ENCODE results near the gene ACSM5.

ACSM5 gene, protein sequence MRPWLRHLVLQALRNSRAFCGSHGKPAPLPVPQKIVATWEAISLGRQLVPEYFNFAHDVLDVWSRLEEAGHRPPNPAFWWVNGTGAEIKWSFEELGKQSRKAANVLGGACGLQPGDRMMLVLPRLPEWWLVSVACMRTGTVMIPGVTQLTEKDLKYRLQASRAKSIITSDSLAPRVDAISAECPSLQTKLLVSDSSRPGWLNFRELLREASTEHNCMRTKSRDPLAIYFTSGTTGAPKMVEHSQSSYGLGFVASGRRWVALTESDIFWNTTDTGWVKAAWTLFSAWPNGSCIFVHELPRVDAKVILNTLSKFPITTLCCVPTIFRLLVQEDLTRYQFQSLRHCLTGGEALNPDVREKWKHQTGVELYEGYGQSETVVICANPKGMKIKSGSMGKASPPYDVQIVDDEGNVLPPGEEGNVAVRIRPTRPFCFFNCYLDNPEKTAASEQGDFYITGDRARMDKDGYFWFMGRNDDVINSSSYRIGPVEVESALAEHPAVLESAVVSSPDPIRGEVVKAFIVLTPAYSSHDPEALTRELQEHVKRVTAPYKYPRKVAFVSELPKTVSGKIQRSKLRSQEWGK

DNA sequence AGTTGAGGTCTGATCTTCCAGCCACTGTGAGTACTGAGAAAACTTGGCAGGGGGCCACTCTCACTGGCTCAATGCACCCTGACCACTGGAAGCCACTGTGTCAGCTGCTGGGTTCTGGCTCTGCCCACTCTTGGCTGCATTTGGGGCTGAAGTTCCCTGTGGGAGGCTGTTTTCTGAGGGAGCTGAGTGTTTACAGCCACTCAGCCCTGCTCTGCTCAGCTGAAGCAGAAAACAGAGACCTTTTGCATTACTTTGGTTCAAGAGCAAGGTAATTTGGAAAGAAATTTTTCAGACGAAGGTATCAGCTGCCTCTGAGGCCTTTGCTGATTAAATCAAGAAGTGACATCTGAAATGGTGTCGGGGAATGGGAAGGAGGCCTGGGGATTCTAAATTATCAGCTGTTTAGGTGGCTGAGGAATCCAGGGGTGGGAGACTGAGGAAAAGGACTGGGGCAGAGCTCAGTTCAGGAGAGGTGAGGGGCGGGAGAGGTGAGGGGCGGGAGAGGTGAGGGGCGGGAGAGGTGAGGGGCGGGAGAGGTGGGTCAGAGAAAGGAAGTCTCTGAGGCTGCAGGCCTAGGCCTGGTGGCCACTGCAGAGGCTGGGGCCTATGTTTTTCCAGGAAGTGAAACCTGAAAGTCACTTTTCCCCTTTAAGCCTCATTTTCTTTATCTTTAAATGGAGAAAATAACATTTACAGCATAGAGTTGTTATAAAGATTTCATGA lies at the start of gene ACSM5:
Gene ACSM5 (plus strand): TSS at position 137 of the 723 bp plus-strand sequence. CDS start 1,951 bp downstream, outside the sequence.
- no peak for DNase-seq (ENCODE audit: low read depth)

DNA sequence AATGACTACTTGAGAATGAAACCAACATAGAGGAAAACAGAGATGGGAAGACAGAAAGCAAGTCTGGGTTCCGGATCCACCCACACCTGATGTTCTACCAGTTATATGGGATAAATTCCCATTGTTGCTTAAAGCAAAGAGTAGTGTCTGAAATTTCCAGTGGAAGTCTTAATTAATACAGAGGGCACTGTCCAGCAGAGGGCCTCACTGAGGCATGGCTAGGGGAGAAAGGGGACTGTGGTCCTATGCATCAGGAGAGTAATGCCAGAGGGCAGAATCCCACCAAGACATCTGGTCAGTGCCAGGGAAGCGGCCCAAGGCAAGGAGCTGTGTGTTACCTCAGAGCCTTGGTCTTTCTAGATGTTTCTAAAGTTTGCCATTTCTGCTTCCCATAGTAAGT lies 49.3 kb upstream of the ACSM5 start:
- no peak for DNase-seq (ENCODE audit: low read depth)

DNA sequence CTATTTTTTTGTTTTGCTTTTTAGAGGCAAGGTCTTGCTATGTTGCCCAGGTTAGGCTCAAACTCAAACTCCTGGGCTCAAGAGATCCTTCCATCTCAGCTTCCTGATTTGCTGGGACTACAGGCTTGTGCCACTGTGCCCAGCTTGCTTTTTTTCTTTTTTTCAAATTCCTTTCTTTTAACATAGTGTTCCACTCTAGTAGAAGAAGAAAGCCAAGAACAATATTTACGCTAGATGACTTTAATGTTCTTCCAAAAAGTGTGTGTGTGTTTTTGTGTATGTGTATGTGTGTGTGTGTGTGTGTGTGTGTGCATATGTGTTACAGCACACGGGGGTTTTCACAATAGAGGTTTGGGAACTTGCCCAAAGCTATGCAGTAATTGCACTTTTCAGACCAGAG lies 46.1 kb upstream of the ACSM5 start:
- no peak for DNase-seq (ENCODE audit: low read depth)

DNA sequence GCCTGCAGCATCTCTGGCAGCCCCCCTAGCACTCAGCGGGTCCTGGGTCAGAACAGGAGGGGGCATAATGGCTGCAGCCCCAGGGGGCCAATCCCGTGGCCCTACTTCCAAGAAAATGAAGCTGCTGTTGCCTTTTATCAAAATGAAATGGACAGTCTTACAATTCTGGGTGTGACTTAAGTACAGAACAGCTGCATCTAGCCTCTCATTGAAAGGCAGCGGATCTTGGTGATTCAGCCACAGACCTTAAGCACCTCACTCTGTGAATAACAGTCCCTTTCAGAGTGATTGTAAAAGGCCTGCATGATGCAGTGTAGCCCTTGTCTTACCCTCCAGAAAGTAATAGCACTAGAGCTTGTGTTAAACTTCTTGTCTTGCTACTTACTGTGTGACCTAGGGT lies 45.3 kb upstream of the ACSM5 start:
- DNase-seq (ENCODE audit: low read depth): no peak

DNA sequence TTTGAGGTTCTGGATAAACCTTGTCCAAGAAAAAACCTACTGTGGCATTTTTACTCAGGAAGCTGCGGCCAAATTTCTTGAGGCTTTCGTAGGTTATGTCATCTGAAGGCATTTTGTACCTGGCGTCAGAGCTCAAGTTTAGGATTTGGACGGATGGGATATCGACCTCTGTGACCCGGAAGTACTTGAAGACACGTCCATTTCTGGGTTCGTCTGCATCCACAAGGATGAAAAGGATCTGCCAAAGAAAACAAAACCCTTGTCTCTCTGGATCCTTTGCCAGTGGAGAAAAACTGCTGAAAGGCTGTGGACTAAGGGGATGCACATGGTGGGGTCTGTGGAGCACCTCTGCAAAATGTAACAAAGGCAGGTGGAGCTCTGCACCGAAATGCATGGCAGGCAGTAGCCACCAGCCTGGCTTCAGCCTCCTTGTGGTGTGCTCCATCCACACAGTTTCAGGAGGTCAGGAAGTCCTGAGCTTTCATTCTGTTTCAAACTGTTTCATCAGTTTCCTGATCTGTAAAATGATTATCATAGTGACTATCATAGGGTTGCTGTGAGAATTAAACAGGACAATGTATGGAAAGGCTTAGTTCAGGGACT lies 39.8 kb upstream of the ACSM5 start:
- no peak for DNase-seq (ENCODE audit: low read depth)

DNA sequence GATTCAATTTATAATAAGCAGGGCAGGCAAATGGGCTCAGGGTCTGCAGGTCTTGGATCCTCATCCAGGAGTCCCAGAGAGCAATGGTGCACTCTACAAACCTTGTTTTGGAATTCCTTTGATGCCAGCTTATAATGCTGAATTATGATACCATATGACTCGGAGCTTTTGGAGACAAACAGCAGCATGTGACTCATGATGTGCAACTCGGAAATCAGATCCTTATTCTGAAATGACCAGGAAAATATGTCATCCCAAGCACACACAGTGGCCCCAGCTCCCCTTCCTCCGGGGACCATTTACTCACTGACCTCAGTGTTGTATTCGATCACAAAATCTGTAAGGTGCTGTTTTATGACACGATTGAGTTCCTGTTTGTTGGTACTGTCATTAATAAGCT lies 36.6 kb upstream of the ACSM5 start:
- DNase-seq (ENCODE audit: low read depth): no peak

DNA sequence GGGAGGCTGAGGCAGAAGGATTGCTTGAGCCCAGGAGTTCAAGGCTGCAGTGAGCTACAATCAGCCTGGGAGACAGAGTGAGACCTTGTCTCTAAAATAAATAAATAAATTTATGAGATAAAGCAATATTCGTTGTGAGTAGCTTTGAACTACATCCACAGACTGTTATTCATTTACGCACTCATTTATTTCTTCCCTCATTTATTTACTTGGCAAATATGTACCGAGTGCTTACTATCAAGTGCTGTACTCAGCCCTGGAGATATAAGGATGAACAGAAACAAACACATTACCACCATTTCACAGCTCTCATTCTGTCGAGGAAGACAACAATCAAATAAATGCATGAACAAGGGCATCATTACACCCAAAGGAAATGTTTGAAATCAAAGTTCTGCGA lies 32.2 kb upstream of the ACSM5 start:
- no peak for DNase-seq (ENCODE audit: low read depth)

DNA sequence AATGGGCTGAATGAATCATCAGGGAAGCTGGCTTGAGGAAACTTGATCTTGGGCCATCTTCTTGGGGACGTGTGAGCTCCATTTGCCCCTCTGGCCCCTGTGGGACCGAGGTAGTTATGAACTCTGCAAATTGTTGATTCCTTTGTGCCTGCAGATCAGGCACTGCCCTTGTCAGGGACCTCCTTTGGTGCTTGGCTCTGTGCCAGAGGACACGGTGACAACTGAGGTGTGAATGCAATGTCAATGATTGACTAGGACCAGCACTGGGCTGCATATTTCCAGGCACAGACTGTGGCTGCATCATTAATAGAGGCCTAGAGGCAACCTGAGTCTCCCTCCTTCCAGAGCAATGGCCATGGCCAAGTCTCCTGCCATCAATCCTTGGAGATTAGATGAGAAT lies 28.6 kb upstream of the ACSM5 start:
- DNase-seq (ENCODE audit: low read depth): no peak

DNA sequence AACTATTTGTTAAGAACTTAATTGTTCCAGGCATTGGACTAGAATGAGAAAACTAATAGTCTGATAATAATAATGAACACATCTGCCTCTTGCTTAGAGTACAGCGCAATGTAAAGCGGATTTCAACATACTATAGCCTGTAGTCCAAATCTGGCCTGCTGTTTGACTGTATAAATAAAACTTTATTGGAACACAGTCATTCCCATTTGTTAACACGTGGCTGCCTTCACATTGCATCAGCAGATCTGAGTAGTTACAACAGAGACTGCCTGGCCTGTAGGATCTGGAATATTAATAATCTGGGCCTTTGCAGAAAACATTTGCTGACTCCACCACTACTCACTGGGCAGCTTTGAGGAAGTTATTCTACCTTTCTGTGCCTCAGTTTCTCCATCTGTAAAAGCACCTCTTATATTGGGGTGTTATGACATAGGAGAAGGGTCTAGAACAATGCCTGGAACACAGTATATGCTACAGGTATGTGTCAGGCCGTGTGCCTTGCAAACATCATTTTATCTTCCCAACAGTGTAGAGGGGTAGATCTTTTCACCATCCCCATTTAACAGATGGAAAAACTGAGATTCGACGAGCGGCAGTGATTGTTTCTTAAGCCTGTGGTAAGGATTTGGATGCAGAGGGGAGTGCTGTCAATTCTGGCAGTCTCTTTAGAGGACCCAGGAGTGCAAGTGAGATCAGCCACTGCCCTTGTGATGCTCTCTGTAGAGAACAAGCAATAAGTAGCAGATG lies 27.0 kb upstream of the ACSM5 start:
- no peak for DNase-seq (ENCODE audit: low read depth)

DNA sequence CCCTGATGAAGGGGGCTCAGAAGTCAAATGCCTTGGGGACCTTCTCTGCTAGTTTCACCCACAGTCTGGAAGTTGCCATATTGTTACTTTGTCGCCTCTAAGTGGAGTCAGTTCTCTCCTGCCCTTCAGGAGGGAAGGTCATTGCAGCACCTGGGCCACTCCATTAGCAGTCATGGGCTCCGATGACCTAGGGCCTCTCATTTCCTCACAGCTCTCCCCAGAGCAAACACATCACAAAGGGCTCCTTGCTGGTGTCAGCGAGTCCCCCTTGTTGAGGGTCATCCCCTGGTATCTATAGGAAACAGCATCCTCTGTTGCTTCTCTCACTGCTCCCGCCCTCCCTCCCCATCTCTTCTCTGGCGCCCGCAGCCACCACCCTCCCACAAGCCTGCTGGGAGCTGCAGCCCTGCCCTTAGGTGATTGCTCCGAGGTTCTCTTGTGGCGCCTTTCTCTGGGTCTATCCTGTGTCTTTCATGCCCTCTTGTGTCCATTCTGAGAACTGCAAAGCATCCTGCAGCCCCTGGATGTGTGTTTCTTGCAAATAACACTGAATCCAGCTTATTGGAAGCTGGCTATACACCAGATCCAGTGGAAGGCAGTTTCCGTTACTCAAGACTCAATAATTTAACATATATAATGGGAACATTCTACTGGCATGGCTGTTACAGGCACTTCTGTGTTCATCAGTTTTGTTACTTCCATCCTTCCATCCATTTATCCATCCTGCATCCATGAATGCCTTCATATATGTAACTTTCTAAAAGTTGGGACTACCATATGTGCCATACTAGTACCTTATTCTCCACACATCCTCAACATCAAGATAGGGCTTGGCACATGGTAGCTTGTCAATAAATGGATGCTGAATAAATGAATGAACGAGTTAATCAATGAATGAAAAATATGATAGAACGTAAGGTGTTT lies 26.0 kb upstream of the ACSM5 start:
- DNase-seq (ENCODE audit: low read depth): peak; percentile 23

DNA sequence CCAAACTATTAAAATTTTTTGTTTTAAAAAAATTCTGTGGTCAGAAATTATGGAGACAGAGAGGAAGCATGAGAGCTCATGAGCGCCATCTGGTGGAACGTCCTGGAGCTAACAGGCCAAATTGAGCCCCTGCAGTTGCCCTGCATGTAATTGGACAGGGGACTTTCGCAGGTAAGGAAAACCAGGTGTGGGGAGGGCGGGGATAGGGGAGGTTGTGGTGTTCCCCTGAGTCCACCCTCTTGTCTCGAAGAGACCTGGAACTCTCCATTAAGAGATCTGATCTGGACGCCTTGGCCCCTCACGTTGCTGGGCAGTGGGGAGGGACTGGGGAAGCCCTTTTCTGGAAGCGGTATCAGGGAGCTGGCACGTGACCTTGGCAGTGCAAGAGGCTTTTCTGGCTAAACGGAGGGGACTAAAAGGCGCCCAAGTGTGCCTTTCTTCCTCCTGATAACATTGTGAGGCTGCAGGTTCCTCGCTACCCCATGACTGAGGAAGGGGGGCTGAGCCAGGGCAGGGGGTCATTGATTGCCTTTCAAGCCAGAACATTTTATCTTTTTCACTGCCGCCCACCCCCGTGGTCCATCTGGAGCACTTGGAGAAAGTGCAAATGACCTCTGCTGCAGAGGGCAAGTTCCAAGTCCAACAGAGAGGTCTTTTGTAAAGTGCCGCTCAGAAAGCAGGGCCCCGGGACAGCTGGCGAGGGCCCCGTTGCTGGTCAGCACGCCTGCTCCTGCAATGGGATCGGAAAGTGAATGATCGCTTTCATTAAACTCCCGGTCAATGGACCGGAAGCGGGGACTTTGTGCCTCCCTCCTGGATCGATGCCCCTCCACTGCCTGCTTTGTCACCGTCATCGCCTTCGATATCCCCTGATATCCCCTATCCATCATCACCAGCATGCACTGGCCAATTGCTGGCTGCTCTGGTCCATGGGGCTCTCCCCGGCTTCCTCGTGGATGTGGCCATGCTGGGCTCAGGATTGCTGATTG lies 23.2 kb upstream of the ACSM5 start:
- DNase-seq (ENCODE audit: low read depth): peak; percentile 43

DNA sequence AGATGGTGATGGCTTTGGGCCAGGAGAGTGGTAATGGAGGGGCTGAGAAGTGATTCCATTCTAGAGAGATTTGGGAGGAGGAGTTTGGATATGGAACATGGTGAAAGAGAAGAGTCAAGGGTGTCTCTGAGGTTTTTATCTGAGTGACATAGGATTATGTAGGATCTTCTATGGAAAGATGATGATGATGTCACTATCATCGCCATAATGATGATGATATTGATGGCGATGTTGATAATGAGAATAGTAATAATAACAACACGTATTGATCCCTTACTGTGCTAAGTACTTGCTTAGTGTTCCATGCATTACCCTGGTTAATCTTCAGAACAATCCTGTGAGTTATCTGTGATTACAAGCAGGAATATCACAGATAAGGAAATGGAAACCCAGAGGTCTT lies 21.4 kb upstream of the ACSM5 start:
- no peak for DNase-seq (ENCODE audit: low read depth)

DNA sequence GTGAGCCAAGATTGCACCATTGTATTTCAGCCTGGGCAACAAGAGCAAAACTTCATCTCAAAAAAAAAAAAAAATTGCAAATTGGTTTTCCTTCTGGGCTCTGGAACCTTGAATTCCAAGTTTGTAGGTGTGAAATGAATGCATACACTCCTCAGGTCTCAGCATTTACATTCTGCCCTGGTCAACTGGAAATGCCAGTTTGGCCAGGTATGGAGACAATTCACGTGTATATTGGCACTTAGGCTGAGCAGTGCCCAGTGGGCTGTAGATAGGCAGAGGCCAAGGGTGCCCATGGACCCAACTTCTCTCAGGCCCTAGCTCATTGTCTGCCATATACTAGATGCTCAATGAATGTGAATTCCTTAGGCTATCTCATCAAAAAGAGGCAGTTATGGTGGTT lies 20.5 kb upstream of the ACSM5 start:
- no peak for DNase-seq (ENCODE audit: low read depth)

DNA sequence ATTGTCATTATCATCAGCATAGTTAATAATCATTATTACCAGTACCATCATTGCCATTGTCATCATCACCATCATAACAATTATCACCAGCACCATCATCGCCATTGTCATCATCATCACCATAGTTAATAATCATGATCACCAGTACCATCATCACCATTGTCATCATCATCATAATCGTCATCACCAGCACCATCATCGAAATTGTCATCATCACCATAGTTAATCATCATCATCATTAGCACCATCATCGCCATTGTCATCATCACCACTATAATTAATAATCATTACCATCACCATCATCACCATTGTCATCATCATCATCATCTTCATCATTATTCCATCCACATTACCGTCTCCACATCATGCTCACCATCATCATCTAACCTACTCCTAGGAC lies 18.3 kb upstream of the ACSM5 start:
- DNase-seq (ENCODE audit: low read depth): no peak

DNA sequence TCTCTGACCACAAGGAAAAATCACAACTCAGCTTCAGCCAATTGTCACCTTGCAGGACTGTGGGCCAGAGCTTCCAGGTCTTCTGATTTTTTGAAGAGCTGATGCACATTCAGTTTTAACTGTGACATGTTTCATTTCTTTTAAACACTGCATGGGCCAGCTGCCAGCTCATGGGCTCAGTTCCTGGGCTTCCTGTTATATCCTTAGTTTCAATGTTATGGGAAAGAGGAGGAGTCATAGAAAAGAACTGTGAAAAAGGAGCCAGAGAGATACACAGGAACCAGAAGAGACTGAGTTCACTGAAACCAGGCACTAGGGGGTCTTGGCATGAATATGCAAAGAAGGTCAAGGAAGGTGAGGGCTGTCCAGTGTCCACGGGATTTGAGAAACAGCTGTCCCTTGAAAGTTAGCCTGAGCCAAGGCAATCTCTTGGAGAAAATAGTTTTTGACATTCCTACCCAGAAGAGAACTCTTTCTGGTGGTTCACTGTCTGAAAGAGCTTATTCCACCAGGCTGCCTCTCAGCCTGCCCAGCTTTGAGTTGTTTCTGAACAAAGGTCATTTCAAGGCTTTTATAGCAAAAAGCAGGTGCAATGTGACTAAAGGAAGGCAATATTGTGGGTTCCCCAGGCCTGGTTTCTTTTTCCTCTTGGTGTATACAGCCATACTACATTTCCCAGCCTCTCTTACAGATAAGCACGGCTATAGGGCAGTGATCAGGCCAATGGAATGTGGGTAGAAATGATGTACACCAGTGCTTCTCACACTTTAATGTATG lies 15.3 kb upstream of the ACSM5 start:
- DNase-seq (ENCODE audit: low read depth): no peak

DNA sequence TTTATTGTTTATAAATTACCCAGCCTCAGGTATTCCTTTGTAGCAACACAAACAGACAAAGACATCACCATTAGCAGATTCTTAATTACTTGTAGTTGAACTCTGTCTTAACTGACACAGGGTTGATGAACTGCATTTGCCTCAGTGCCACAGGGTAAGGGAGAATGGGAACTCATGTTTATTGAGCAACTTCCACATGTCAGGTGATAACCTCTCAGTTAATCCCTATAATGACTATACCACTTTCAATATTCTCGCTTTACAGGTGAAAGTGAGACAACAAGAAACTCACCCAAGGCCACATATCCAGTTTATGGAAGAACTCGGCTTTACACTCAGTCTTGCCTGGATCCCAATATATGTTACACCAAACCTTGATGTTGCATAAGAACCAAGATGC lies 13.4 kb upstream of the ACSM5 start:
- no peak for DNase-seq (ENCODE audit: low read depth)

DNA sequence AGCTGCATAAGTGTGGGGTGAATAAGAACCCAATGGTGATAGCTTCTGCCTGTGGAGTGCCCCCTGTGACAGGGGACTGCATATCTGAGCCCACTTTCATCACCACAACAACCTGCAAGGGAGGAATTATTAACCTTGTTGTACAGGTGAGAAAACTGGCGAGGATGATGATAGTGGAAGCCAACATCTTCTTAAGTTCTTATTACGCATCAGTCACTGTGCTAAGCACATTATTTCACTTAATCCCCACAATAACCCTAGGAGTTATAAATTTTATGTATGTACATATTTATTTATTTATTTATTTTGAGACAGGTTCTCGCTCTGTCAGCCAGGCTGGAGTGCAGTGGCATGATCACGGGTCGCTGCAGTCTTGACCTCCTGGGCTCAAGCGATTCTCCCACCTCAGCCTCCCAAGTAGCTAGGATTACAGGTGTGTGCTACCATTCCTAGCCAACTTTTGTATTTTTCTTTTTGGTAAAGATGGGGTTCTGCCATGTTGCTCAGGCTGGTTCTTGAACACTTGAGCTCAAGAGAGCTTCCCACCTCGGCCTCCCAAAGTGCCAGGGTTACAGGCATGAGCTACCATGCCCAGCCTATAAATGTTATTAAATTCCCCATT lies 12.4 kb upstream of the ACSM5 start:
- no peak for DNase-seq (ENCODE audit: low read depth)

DNA sequence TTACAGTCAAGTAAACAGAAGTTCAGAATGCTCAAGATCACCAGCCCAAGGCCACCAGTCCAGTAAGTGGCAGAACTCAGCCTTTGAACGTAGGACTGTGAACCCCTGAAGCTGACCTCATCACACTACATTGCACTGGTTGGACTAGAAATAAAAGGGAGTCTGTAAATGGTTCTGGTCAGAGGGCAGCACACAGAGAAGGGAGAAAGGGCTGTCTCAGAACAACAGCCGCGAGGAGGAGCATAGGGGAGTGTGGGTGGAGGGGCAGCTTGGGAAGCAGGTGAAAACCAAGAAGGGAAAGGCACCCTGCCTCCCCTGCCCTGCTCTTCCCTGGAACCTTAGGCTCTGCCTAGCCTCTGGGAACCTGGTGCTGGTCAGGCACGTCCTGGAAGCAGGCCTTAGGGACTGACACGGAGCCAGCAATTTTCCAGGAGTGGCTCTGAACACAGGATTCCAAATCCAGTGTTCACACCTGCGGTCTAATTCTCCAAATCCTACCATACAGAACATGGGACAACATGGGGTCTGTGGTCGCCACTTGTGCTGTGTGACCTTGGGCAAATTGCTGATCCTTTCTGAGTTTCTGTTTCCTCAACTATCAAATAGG lies 11.8 kb upstream of the ACSM5 start:
- DNase-seq (ENCODE audit: low read depth): no peak
